HuH-7.5 (cell line): ENCODE data around the gene CCDC192.
"Not testable (repeated sequence)": the region's sequence is repeated elsewhere in the genome, so short reads cannot be mapped to it uniquely, and the experiment has no call there.

Source experiments
- DNase-seq: peaks from one replicate; pipeline ENCODE4 v3.0.0; 2011; ENCODE audit warnings: low spot score

Gene CCDC192

GRCh38 chr5:127846884-127847283 lies 143.7 kb downstream of the CCDC192 start:
- no peak for DNase-seq

GRCh38 chr5:127847641-127848040 lies 144.4 kb downstream of the CCDC192 start:
- DNase-seq, result not testable (repeated sequence)

- no peak for DNase-seq
Measured at GRCh38 chr5:127848098-127848497, 144.9 kb downstream of the CCDC192 start.

- DNase-seq, result no peak
Measured at GRCh38 chr5:127849408-127849807, 146.2 kb downstream of the CCDC192 start.

- DNase-seq, result no peak
Measured at GRCh38 chr5:127849891-127850290, 146.7 kb downstream of the CCDC192 start.

GRCh38 chr5:127851964-127852363 lies 148.8 kb downstream of the CCDC192 start:
- DNase-seq, result no peak

- DNase-seq, result no peak
Measured at GRCh38 chr5:127854520-127854919, 151.3 kb downstream of the CCDC192 start.

- DNase-seq, result no peak
Measured at GRCh38 chr5:127856292-127856691, 153.1 kb downstream of the CCDC192 start.

- no peak for DNase-seq
Measured at GRCh38 chr5:127858116-127858784, 155.1 kb downstream of the CCDC192 start.

GRCh38 chr5:127860291-127860690 lies 157.1 kb downstream of the CCDC192 start:
- no peak for DNase-seq

- DNase-seq, result no peak
Measured at GRCh38 chr5:127863161-127863560, 160.0 kb downstream of the CCDC192 start.

GRCh38 chr5:127863610-127864395 lies 160.6 kb downstream of the CCDC192 start:
- no peak for DNase-seq

- DNase-seq, result no peak
Measured at GRCh38 chr5:127864511-127864910, 161.3 kb downstream of the CCDC192 start.

GRCh38 chr5:127865273-127865672 lies 162.1 kb downstream of the CCDC192 start:
- DNase-seq, result peak; percentile 7

- DNase-seq, result no peak
Measured at GRCh38 chr5:127867022-127867783, 164.0 kb downstream of the CCDC192 start.

GRCh38 chr5:127870914-127871313 lies 167.7 kb downstream of the CCDC192 start:
- no peak for DNase-seq

GRCh38 chr5:127871503-127872153 lies 168.4 kb downstream of the CCDC192 start:
- DNase-seq, result no peak

GRCh38 chr5:127872494-127872893 lies 169.3 kb downstream of the CCDC192 start:
- no peak for DNase-seq

- DNase-seq, result peak; percentile 25
Measured at GRCh38 chr5:127875235-127876021, 172.2 kb downstream of the CCDC192 start.

GRCh38 chr5:127876384-127876783 lies 173.2 kb downstream of the CCDC192 start:
- no peak for DNase-seq

- peak; percentile 15 for DNase-seq
Measured at GRCh38 chr5:127878174-127878750, 175.1 kb downstream of the CCDC192 start.
